Fibroblast of skin of right quadriceps (primary cell): ENCODE data around the gene CGB5.

Source experiments
- DNase-seq: peaks from one replicate; pipeline ENCODE4 v3.0.0-alpha.2; 2013

Gene CGB5

DNA sequence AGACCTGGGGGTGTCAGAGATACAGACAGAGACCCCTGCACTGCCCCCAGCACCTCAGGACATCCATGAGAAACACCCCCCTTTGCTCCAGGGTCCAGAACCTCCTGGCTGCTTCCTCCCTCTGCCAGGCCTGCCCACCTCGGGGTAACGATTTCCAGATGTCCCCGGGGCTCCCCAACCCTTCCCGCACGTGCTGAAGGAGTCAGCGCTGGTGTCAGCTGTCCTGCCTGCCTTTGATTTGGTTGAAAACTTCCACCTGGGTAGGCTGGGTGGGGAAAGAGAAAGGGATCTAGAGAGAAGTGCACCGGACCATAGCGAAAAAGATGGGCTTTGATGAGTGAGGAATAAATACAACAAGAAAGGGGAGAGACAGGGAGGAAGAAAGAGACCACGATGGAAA lies 15.4 kb downstream of the CGB5 start:
- no peak for DNase-seq

GRCh38 chr19:49061000-49061399 lies 17.4 kb downstream of the CGB5 start:
- no peak for DNase-seq

GRCh38 chr19:49061445-49061844 lies 17.8 kb downstream of the CGB5 start:
- DNase-seq: no peak

DNA sequence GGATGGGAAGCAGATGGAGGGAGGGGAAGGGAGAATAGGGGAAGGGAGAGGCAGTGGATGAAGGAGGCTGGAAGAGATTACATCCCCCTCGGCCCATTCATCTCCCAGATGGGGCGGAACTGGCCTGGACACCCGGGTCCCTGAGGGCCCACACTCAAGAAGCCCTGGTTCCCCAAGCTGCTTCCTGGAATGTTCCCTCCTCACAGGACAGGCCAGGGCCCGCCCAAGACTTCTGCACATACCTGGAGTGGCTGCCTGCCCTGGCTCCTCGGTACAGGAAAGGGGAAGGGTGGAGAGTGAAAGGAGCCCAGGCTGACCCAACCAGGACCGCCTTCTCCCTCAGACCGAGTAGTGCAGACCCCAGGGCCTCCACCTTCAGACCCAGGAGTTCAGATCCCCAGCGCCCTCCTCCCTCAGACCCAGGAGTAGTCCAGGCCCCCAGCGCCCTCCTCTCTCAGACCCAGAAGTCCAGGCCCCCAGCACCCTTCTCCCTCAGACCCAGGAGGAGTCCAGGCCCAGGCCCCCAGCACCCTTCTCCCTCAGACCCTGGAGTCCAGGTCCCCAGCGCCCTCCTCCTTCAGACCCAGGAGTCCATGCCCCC lies 20.5 kb downstream of the CGB5 start:
- no peak for DNase-seq

- DNase-seq: no peak
Measured at GRCh38 chr19:49064768-49065611, 21.3 kb downstream of the CGB5 start, which contains the start of gene NTF4. TSS of gene NTF4 (minus strand) at chr19:49064818. CDS start at chr19:49061997, 2,821 bp downstream.

GRCh38 chr19:49065905-49066512 lies 22.4 kb downstream of the CGB5 start:
- no peak for DNase-seq

DNA sequence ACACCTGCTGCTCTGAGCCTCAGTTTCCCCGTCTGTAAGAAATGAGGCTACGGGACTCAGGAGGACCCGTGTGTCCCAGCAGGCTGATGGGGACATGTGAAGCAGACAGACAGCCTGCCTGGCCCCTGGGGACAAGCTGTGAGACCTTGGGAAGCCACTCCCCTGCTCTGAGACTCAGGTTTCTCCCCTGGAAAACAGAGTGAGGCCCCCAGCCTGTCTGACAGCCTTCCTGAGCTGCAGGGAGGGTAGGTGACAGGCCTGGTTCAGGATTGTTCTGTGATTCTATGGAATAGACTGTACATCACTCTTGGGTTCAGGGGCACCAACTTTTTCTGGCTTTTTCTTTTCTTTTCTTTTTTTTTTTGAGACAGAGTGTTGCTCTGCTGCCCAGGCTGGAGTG lies 23.9 kb downstream of the CGB5 start:
- no peak for DNase-seq

DNA sequence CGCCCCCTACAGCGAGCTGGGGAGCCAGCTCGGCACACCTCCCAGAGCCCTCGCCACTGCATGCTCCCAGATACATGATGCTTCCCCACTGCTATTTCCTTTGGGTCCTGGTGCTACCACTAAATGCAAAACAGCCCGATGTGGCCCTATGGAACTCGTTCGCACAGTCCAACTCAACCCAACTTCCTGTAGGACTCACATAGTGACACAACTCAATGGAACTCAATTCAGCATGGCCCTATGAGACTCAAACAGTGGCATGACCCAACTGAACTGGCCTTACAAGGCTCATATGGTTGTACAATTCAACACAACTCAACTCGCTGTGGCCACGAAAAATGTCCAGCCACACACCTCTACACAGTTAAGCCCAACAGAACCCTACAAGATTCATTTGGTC lies 25.4 kb downstream of the CGB5 start:
- DNase-seq: no peak

- no peak for DNase-seq
Measured at GRCh38 chr19:49070416-49070815, 26.8 kb downstream of the CGB5 start.

DNA sequence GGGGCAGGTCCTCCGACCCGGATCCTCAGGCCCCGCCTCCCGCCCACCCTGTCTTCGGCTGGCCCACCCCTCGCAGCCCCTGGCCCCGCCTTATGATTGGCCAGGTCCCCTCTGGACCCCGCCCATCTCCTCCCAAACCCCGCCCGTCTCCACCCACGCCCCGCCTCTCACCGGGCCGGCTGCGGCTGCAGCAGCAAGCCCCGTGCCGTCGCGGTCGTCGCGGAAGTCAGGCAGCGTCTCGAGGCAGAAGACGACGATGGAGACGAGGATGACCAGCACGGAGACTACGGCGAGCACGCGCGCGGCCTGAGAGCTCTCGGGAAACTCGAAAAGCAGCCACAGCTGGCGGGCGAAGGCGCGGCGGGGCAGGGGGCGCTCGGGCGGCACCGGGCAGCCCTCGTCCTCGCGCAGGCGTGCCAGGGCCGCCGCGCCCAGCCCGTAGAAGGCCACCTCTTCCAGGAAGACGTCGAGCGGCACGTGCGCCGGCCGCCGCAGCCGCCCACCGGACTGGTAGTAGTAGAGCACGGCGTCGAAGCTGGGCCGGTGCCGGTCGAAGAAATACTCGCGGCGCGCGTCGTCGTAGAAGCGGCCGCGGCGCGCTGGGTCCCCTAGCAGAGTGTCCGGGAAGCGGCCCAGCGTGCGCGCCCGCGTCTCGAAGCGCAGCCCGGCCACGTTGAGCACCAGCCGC lies 28.4 kb downstream of the CGB5 start:
- no peak for DNase-seq

GRCh38 chr19:49073514-49074378 lies 30.1 kb downstream of the CGB5 start:
- peak; percentile 33 for DNase-seq

DNA sequence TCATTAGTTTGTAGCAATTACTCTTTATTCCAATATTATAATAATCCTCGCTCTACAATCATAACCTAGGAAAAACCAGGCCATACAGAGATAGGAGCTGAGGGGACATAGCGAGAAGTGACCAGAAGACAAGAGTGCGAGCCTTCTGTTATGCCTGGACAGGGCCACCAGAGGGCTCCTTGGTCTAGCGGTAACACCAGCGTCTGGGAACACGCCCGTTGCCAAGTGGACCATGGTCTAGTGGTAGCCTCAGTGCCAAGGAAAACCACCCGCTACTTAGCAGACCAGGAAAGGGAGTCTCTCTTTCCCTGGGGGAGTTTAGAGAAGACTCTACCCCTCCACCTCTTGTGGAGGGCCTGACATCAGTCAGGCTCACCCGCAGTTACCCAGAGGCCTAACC lies 31.2 kb downstream of the CGB5 start:
- peak; percentile 35 for DNase-seq

GRCh38 chr19:49080392-49080791 lies 36.7 kb downstream of the CGB5 start:
- no peak for DNase-seq

- no peak for DNase-seq
Measured at GRCh38 chr19:49081273-49081672, 37.6 kb downstream of the CGB5 start.

- no peak for DNase-seq
Measured at GRCh38 chr19:49084206-49085019, 40.8 kb downstream of the CGB5 start.

DNA sequence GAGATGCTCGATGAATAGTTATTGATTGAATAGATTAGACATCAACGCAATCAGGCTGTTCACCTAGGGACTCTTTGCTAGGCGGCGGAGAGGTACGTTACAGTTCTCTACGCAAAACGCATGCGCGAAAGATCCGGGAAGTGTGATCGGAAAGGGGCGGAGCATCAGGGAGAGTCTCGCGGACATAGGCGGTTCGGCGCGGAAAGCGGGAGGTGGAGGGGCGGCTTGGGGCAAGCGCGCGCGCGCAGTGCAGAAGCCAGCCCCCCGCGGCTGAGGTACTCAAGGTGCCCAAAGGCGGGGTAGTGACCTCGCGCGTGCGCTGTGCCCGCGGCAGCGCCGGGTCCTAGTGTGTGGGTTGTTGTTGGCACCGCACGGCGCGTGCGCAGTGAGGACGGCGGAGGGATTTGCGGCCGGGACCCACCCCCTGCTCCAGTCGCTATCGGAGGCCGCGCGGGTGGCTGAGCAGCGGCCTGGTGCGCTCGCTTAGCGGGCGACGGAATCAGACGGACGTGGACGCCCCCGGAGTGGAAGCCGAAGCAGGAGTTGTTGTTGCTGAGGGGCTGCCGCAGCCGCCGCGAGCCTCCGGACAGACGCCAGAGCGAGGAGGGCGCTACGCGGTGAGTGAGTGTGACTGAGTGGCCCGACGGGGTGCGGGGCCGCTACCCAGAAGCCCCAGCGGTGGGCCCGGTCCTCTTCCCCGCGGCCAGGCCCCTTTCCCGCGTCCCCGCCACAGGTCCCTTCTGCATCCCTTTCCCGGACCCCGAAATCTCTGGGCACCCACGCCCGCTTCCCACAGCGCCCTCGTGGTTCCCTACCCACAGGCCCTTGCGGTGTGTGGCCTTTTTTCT lies 41.6 kb downstream of the CGB5 start, which contains the start of gene SNRNP70:
Gene SNRNP70 (plus strand): TSS at position 432 of the 848 bp plus-strand sequence. CDS start 964 bp downstream, outside the sequence.
- DNase-seq: peak; percentile 100

DNA sequence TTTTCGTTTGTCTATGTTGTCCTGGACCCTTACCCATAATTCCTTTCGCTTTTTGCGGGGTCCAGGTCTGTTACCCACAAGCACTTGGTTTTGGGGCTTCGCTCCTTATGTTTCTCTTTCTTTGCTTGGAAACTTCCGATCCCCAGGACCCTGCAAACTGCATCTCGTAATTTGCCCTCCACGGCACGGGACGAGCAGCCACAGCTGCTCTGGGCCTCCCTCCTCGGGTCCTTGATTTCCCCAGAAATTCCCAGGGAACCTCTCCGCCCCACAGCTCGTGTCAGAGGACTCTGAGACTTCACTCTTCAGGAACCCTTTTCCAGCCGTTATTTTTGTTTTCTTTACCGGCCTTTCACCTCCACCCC lies 42.2 kb downstream of the CGB5 start:
- no peak for DNase-seq

- DNase-seq: no peak
Measured at GRCh38 chr19:49086296-49086695, 42.6 kb downstream of the CGB5 start.

GRCh38 chr19:49091391-49092038 lies 47.9 kb downstream of the CGB5 start:
- no peak for DNase-seq

- DNase-seq: no peak
Measured at GRCh38 chr19:49092686-49093085, 49.0 kb downstream of the CGB5 start.
